Muscle of leg (tissue), 11 donors: ENCODE data around the gene TMED9. TPM values are rescaled to one million over a fixed set of nuclear protein-coding genes. Genes with fewer than 3 reads are reported as not detected.

ENCODE experiments used
- DNase-seq: peaks from one replicate; pipeline ENCODE4 v3.0.0; 2013
- H3K27ac ChIP-seq: one replicate; pipeline ENCODE4 v1.5.1; 2013; ENCODE audit warnings: mild to moderate bottlenecking, low read length, control low read depth
- H3K27me3 ChIP-seq: one replicate; pipeline ENCODE4 v1.6.1; 2013; ENCODE audit warnings: low read length; ENCODE audit not compliant: control insufficient read depth, insufficient read depth
- H3K36me3 ChIP-seq: one replicate; pipeline ENCODE4 v1.6.1; 2013; ENCODE audit warnings: low read length; ENCODE audit not compliant: control insufficient read depth, insufficient read depth
- H3K4me1 ChIP-seq: one replicate; pipeline ENCODE4 v1.6.1; 2013; ENCODE audit warnings: low read length; ENCODE audit not compliant: control insufficient read depth, insufficient read depth
- H3K4me3 ChIP-seq: one replicate; pipeline ENCODE4 v1.5.1; 2013; ENCODE audit warnings: low read length, control low read depth
- H3K9me3 ChIP-seq: replicated peaks from 2 replicates; pipeline ENCODE4 v1.6.1; 2013; ENCODE audit warnings: low read depth, low read length; ENCODE audit not compliant: control insufficient read depth
- WGBS: methylation state at CpG from one replicate; pipeline ENCODE4 v1.1.5; 2013; ENCODE audit warnings: missing lambda C conversion rate; ENCODE audit not compliant: insufficient coverage; 5-methylcytosine and 5-hydroxymethylcytosine counted together
- polyA plus RNA-seq, 8 donors: library from polyadenylated mRNA; unstranded; fragments of 120-200 nt; gene quantifications; one replicate each; pipeline versions ENCODE4 v1.2.1 to v1.2.3, GENCODE V29; 2013; ENCODE audit warnings: inconsistent platforms in 1 of 8, low replicate concordance in 1 of 8; ENCODE audit not compliant: insufficient read length in 8 of 8, insufficient read depth in 1 of 8
- total RNA-seq: library from RNA; stranded (reverse); fragments of 120-200 nt; gene quantifications from one replicate; pipeline ENCODE4 v1.2.4, GENCODE V29; 2013

Gene TMED9
- total and polyA plus RNA-seq, 9 donors, result 48.0 to 161 (median 133) TPM

DNA sequence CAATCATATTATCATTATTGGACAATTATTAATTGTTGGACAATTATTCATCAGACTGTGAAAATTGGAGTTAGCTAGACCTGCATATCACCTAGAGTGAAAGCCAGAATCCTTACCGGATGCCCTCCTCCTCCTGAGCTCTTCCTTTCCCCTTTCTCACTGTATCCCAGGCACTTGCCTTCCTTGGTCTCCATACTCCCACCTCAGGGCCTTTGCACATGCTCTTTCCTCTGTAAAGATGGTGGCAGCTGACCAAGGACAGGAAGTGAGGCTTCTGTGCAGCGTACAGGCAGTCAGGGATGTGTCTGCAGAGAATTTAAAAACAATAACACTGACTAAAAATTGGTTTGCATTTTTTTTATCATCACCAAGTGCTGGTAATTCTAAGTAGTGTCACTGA, 22.1 kb upstream of the TMED9 start:
- no peak for DNase-seq
- no peaks in the 10 kb centered on the region for H3K4me1 ChIP-seq
- no peak overlapping the region for H3K4me3 ChIP-seq
- WGBS, result 71% methylated on average over 1 of the region's 2 CpGs
- no peaks in the 10 kb centered on the region for H3K36me3 ChIP-seq
- H3K9me3 ChIP-seq, result no peaks in the 10 kb centered on the region
- H3K27me3 ChIP-seq, result peaks cover 6% of the 10 kb centered on the region
- H3K27ac ChIP-seq, result no peak overlapping the region

- H3K36me3 ChIP-seq, result no peaks in the 10 kb centered on the region
Observed at GRCh38 chr5:177575488-177575887, 16.5 kb upstream of the TMED9 start.

GRCh38 chr5:177576169-177576568, 15.8 kb upstream of the TMED9 start:
- H3K4me3 ChIP-seq, result no peak overlapping the region
- no peak overlapping the region for H3K27ac ChIP-seq
- peaks cover 4% of the 10 kb centered on the region for H3K27me3 ChIP-seq
- DNase-seq, result no peak
- H3K4me1 ChIP-seq, result no peaks in the 10 kb centered on the region
- 81% methylated on average over 3 of the region's 10 CpGs for WGBS
- H3K9me3 ChIP-seq, result no peaks in the 10 kb centered on the region
- no peaks in the 10 kb centered on the region for H3K36me3 ChIP-seq

More at GRCh38 chr5:177575488-177575887, 16.5 kb upstream of the TMED9 start:
- no peak overlapping the region for H3K4me3 ChIP-seq
- DNase-seq, result no peak
- no peaks in the 10 kb centered on the region for H3K4me1 ChIP-seq
- peaks cover 4% of the 10 kb centered on the region for H3K27me3 ChIP-seq
- WGBS, result 0% methylated on average over 1 of the region's 1 CpG
- no peak overlapping the region for H3K27ac ChIP-seq
- no peaks in the 10 kb centered on the region for H3K9me3 ChIP-seq

DNA sequence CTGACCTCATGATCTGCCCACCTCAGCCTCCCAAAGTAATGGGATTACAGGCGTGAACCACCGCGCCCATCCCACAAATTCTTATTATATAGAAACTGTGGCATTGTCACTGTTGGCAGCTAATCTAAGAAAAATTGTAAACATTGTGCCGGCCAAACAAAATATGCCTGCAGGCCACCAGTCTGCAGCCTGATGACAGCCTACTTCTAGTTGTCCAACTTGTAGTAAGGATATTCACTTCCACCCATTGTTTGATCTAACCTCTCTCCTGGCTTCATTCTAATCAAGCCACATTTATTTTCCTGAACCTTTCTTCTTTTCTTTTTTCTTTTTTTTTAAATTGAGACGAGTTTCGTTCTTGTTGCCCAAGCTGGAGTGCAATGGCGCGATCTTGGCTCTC, 13.7 kb upstream of the TMED9 start:
- WGBS, result 87% methylated on average over 3 of the region's 8 CpGs
- H3K9me3 ChIP-seq, result no peaks in the 10 kb centered on the region

GRCh38 chr5:177588413-177588909, 3.5 kb upstream of the TMED9 start:
- H3K36me3 ChIP-seq, result peaks cover 3% of the 10 kb centered on the region
- peaks cover 19% of the 10 kb centered on the region for H3K27me3 ChIP-seq
- no peak overlapping the region for H3K4me3 ChIP-seq
- no peak for DNase-seq
- no peak overlapping the region for H3K27ac ChIP-seq
- H3K9me3 ChIP-seq, result no peaks in the 10 kb centered on the region
- WGBS, result 7% methylated on average over 10 of the region's 13 CpGs
- H3K4me1 ChIP-seq, result peaks cover 12% of the 10 kb centered on the region

More for the DNA sequence above, 13.7 kb upstream of the TMED9 start:
- Histone ChIP-seq H3K4me3 (no peak overlapping the region), H3K27me3 (peaks cover 4% of the 10 kb centered on the region), H3K27ac (no peak overlapping the region), H3K4me1 (no peaks in the 10 kb centered on the region), H3K36me3 (no peaks in the 10 kb centered on the region)
- DNase-seq, result no peak

- no peak for DNase-seq
- Histone ChIP-seq H3K27ac (no peak overlapping the region), H3K36me3 (peaks cover 23% of the 10 kb centered on the region), H3K27me3 (peaks cover 12% of the 10 kb centered on the region), H3K4me1 (peaks cover 14% of the 10 kb centered on the region), H3K4me3 (no peak overlapping the region), H3K9me3 (no peaks in the 10 kb centered on the region)
- WGBS, result 80% methylated on average over 1 of the region's 1 CpG
Observed at GRCh38 chr5:177590406-177590805, 1.6 kb upstream of the TMED9 start.

- Histone ChIP-seq H3K4me3 (peak overlapping the region; percentile 97), H3K27ac (peak overlapping the region; percentile 38), H3K4me1 (peaks cover 14% of the 10 kb centered on the region), H3K27me3 (peaks cover 12% of the 10 kb centered on the region), H3K36me3 (peaks cover 35% of the 10 kb centered on the region), H3K9me3 (no peaks in the 10 kb centered on the region)
- no peak for DNase-seq
- no CpG with 5 or more reads among the region's 8 CpGs for WGBS
Observed at GRCh38 chr5:177591690-177592009, 353 bp upstream of the TMED9 start.

DNA sequence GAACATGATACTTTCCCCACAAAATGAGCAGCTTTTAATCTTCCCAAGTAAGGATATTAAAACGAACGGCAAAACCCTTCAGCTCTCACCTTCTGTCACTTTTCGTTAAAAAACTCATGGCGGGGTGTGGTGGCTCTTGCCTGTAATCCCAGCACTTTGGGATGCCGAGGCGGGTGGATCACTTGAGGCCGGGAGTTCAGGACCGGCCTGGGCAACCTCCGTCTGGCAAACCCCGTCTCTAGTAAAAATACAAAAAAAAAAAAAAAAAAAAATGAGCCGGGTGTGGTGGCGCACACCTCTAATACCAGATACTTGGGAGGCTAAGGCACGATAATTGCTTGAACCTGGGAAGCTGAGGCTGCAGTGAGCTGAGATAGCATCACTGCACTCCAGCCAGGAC, 902 bp downstream of the TMED9 start:
- H3K9me3 ChIP-seq, result no peaks in the 10 kb centered on the region
- no peak for DNase-seq
- no peak overlapping the region for H3K27ac ChIP-seq
- H3K4me3 ChIP-seq, result peak overlapping the region; percentile 97
- H3K36me3 ChIP-seq, result peaks cover 37% of the 10 kb centered on the region
- 69% methylated on average over 4 of the region's 13 CpGs for WGBS
- peaks cover 14% of the 10 kb centered on the region for H3K4me1 ChIP-seq
- H3K27me3 ChIP-seq, result peaks cover 9% of the 10 kb centered on the region

DNA sequence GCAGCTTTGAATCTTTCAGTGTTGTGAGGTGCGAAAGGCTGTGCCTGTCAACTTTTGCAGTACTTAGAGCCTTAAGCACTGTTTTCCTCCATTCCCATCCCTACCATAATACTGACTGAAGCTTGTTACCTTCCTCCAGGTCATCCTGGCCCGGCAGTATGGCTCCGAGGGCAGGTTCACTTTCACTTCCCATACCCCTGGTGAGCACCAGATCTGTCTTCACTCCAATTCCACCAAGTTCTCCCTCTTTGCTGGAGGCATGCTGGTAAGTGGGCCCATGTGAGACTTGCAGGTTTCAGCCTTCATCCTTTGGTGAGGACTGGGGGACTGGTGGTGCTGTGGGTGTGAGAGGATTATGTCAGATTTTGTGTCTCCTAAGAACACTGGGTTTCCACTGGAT, 1.5 kb downstream of the TMED9 start:
- peaks cover 7% of the 10 kb centered on the region for H3K27me3 ChIP-seq
- WGBS, result 100% methylated on average over 1 of the region's 3 CpGs
- no peak overlapping the region for H3K27ac ChIP-seq
- no peak overlapping the region for H3K4me3 ChIP-seq
- no peak for DNase-seq
- H3K4me1 ChIP-seq, result peaks cover 14% of the 10 kb centered on the region
- peaks cover 37% of the 10 kb centered on the region for H3K36me3 ChIP-seq
- no peaks in the 10 kb centered on the region for H3K9me3 ChIP-seq

DNA sequence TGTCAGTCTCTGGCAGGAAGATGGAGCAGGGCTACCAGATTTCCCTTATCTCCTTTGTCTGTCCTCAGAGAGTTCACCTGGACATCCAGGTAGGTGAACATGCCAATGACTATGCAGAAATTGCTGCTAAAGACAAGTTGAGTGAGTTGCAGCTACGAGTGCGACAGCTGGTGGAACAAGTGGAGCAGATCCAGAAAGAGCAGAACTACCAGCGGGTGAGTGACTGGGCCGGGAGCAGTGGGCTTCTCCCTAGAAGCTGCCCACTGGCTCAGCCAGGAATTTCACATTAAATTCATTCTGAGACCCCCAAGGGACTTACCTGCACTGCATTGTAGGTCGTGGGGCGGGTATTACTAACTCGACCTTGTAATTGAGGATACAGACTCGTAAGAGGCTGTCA, 2.1 kb downstream of the TMED9 start:
- no peak overlapping the region for H3K27ac ChIP-seq
- 92% methylated on average over 7 of the region's 8 CpGs for whole genome bisulfite sequencing
- H3K4me3 ChIP-seq, result no peak overlapping the region
- H3K9me3 ChIP-seq, result no peaks in the 10 kb centered on the region
- peaks cover 14% of the 10 kb centered on the region for H3K4me1 ChIP-seq
- DNase-seq, result no peak
- peaks cover 37% of the 10 kb centered on the region for H3K36me3 ChIP-seq
- peaks cover 4% of the 10 kb centered on the region for H3K27me3 ChIP-seq

DNA sequence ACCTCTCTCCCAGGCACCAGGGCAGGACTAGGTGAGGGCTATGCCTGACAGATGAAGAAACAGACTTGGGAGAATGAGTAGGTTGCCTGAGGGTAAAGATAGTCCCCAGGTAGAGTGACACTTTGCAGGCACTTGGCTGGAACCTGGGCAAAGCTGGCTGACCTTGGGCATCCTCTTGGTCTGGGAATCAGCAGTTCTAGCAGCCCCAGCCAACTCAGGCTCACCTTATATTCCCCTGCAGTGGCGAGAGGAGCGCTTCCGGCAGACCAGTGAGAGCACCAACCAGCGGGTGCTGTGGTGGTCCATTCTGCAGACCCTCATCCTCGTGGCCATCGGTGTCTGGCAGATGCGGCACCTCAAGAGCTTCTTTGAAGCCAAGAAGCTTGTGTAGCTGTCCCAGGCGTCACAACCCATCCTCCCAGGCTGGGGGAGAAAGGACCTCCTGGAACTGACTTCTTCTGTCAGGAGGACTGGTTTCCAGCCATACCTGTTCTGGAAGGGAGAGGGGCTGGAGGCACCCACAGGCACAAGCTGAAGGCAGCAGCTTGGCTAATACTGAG, 3.1 kb downstream of the TMED9 start:
- no peak overlapping the region for H3K27ac ChIP-seq
- H3K9me3 ChIP-seq, result no peaks in the 10 kb centered on the region
- no peak for DNase-seq
- H3K27me3 ChIP-seq, result no peaks in the 10 kb centered on the region
- H3K4me3 ChIP-seq, result no peak overlapping the region
- WGBS, result 100% methylated on average over 4 of the region's 8 CpGs
- H3K36me3 ChIP-seq, result peaks cover 37% of the 10 kb centered on the region
- H3K4me1 ChIP-seq, result peaks cover 14% of the 10 kb centered on the region
